Adipose tissue (tissue), 3 donors: Measurements from ENCODE around the gene SELENOM. TPM values are rescaled to one million over a fixed set of nuclear protein-coding genes. Genes with fewer than 3 reads are reported as not detected.

Experiments
- H3K27ac ChIP-seq: one replicate; pipeline ENCODE4 v1.5.1; 2013; ENCODE audit warnings: low read depth, low read length
- WGBS, 3 donors: extraction: QIAGEN DNeasy Blood & Tissue Kit; methylation state at CpG; one replicate each; pipeline ENCODE4 v1.1.7; 2013; 5-methylcytosine and 5-hydroxymethylcytosine counted together
- polyA plus RNA-seq, 3 donors: library from polyadenylated mRNA; stranded (reverse); fragments of 200-250 nt; gene quantifications; one replicate each; pipeline ENCODE4 v1.2.3, GENCODE V29; 2013
- donor health status: healthy with polysubstance abuse.
- donor health status: Bipolar disorder and iron deficiency.
- donor health status: healthy.

The SELENOM gene
- polyA plus RNA-seq, 3 donors, result 42.6 to 338 (median 202) TPM

DNA sequence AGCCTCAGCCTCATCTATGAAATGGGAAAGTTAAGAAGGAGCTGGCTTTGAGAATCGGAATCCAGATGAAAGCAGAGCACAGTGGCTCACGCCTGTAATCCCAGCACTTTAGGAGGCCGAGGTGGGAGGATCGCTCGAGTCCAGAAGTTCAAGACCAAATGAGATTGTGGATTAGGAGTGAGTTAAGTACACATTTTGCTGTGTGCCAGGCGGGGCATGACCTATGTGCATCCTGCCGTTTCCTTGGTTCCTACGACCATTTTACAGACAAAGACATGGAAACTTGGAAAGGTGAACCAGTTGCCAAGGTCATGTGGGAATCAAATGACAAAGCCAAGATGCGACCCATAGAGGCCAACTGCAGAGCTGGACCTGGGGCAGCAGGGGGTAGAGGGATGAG is 28.8 kb upstream of the SELENOM start:
- no peak overlapping the region for H3K27ac ChIP-seq
- WGBS, 3 donors, result 73 to 87% (median 86%) methylated on average over 9 of the region's 9 CpGs

GRCh38 chr22:31135706-31136105 is 28.3 kb upstream of the SELENOM start:
- WGBS, 3 donors, result 91 to 95% (median 94%) methylated on average over 6 of the region's 6 CpGs

DNA sequence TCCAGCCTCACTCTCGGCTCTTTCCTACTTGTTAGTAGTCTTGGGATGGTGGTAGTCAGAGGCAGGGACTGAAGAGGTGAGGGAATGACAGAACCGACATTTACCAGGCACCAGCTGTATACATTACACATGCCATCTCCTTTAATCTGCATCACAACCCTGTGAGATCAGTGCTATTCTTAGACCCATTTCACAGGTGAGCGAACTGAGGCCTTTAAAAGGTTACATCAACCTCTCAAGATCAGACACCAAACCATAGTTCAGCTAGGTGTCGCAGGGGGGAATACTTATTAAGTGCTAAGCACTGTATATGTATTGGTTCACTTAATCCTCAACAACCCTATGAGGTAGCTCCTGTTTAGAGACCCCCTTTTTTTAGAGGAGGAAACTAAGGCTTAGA is 27.3 kb upstream of the SELENOM start:
- 89 to 93% (median 91%) methylated on average over 4 of the region's 4 CpGs for WGBS, 3 donors
- H3K27ac ChIP-seq, result no peak overlapping the region

More at GRCh38 chr22:31135706-31136105, 28.3 kb upstream of the SELENOM start:
- no peak overlapping the region for H3K27ac ChIP-seq

GRCh38 chr22:31133911-31134310 is 26.5 kb upstream of the SELENOM start:
- no peak overlapping the region for H3K27ac ChIP-seq
- 94 to 98% (median 97%) methylated on average over 19 of the region's 19 CpGs for WGBS, 3 donors

DNA sequence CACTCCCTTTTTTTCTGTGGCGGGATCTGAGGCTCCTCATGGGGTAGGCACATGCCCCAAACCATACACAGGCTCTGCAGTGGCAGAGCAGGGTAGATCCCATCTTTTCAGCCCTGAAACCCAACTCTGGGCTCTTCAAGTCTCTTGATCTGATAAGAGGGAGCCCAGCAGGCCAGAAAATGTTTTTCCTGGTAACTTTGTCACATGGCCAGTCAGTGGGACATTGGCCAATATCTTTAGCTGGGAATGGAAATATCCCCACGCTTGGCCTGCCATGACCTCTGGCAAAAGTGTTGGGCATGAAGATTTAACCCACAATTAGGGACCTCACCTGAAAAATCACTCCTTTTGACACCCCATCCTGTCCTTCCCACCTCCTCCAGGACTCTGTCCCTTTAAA is 23.5 kb upstream of the SELENOM start:
- H3K27ac ChIP-seq, result no peak overlapping the region
- 67 to 88% (median 86%) methylated on average over 2 of the region's 2 CpGs for whole genome bisulfite sequencing, 3 donors

DNA sequence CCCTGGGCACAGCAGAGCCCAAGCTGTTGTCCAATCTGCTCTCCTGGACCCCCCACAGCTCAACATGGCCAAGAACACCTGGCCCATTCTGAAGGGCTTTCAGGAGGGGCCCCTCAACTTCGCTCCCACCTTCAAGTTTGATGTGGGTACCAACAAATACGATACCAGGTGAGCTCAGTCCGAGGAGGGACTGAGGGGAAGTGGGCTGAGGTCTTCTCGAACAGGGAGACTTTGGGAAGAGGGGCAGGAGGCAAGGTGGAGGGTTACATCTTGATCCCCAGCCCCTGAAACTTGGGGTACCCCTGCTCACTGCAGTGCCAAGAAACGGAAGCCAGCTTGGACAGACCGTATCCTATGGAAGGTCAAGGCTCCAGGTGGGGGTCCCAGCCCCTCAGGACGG is 20.8 kb upstream of the SELENOM start:
- 87 to 93% (median 93%) methylated on average over 6 to 7 of the region's 7 CpGs for WGBS, 3 donors
- H3K27ac ChIP-seq, result no peak overlapping the region

DNA sequence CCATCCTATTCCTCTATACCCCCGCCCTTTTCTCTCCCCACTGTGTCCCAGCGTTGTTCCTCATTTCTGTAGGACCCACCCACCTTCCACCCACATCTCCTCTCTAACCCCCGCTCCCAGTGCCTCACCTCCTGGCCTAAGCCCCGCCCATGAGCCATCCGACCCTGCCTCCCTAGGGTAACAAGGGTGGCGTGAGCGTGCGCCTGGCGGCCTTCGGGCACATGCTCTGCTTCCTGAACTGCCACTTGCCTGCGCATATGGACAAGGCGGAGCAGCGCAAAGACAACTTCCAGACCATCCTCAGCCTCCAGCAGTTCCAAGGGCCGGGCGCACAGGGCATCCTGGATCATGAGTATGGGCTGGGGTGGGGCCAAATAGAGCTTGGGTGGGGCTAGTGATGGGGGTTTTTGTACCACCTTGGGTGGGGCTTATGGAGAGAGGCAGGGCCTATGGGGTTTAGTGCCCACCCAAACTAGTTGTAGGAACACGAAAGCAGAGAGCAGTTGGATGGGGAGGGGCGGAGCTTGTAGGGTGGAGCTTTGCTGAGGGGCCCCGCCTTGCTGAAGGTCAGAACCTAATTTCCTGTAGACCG is 19.9 kb upstream of the SELENOM start:
- 34 to 82% (median 42%) methylated on average over 19 of the region's 19 CpGs for WGBS, 3 donors
- H3K27ac ChIP-seq, result no peak overlapping the region

GRCh38 chr22:31126869-31127175 is 19.5 kb upstream of the SELENOM start:
- H3K27ac ChIP-seq, result no peak overlapping the region
- 76 to 81% (median 78%) methylated on average over 8 to 13 of the region's 13 CpGs for WGBS, 3 donors

- no peak overlapping the region for H3K27ac ChIP-seq
- WGBS, 3 donors, result 89 to 93% (median 89%) methylated on average over 21 to 22 of the region's 22 CpGs
Measured at GRCh38 chr22:31126128-31126868, 18.9 kb upstream of the SELENOM start.

DNA sequence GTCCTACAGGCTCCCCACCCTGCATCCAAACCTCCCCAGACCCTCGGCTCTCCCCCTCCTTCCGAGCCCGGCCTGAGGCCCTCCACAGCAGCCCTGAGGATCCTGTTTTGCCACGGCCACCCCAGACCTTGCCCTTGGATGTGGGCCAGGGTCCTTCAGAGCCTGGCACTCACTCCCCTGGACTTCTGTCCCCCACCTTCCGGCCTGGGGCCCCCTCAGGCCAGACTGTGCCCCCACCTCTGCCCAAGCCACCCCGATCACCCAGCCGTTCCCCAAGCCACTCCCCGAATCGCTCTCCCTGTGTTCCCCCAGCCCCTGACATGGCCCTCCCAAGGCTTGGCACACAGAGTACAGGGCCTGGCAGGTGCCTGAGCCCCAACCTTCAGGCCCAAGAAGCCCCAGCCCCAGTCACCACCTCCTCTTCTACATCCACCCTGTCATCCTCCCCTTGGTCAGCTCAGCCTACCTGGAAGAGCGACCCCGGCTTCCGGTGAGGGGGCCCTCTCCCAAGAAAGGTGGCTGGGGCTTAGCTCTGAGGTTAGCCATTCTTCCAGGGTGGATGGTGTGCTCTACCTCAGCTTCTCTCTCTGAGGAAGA is 18.3 kb upstream of the SELENOM start:
- no peak overlapping the region for H3K27ac ChIP-seq
- WGBS, 3 donors, result 82 to 89% (median 84%) methylated on average over 12 of the region's 12 CpGs

- H3K27ac ChIP-seq, result no peak overlapping the region
- WGBS, 3 donors, result 81 to 88% (median 88%) methylated on average over 13 to 14 of the region's 14 CpGs
Measured at GRCh38 chr22:31124811-31125465, 17.6 kb upstream of the SELENOM start.

DNA sequence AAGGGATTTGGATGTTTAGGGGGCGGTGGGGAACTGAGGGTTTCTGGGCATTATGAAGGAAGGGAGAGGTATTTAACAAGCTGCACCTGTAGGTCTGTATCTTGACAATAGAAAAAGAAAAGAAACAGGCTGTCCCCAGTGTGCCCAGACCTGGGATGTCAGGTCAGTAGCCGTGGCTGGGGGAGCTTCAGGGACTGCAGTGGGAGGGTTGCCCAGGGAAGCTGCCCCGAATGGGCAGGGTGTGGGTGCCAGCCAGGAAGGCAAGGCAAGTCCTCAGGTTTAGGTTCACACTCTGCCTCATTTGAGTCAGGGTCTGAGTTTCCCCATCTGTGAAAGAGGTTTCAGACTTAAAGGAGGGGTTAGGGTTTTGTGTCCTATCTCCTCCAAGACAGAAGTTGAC is 16.9 kb upstream of the SELENOM start:
- 71 to 76% (median 74%) methylated on average over 3 of the region's 3 CpGs for WGBS, 3 donors

GRCh38 chr22:31123292-31123602 is 15.9 kb upstream of the SELENOM start:
- 46 to 76% (median 74%) methylated on average over 4 of the region's 4 CpGs for WGBS, 3 donors
- no peak overlapping the region for H3K27ac ChIP-seq

More for the DNA sequence above, 16.9 kb upstream of the SELENOM start:
- H3K27ac ChIP-seq, result no peak overlapping the region

DNA sequence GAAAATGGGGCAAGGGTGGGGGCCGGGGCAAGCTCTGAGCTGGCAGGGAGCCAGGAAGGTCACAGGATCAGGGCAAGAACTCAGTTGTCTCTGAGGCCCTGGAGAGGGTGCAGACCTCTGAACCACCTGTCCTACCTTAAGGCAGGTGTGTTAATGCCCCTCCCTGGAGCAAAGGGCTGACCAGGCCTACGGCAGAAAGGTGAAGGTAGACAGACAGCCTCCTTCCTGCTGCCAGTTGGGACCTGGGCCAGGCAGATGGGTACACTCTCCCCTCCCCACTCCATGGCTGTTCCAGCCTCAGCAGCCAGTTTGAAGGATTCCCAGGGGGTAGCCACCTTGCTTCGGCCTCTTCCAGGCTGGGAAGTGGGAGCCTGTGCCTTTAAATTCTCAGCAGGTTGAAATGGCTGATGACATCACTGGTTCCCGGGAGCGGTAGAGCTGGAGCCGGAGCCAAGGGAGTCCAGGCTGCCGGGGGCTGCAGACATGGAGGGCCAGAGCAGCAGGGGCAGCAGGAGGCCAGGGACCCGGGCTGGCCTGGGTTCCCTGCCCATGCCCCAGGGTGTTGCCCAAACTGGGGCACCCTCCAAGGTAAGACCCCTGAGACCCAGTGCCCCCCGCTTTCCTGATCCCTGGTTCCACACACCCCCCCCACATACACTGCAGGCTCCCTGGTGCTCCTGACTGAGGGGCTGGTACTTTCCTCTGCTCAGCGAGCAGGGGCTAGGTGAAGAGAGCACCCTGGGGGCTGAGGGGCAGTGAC is 15.3 kb upstream of the SELENOM start, which contains the start of gene INPP5J:
Gene INPP5J (plus strand): TSS at position 435 of the 760 bp plus-strand sequence. CDS start 49 bp downstream, at position 484.
- 13 to 47% (median 29%) methylated on average over 9 to 10 of the region's 10 CpGs for WGBS, 3 donors
- no peak within 1 kb of the TSS for H3K27ac ChIP-seq

DNA sequence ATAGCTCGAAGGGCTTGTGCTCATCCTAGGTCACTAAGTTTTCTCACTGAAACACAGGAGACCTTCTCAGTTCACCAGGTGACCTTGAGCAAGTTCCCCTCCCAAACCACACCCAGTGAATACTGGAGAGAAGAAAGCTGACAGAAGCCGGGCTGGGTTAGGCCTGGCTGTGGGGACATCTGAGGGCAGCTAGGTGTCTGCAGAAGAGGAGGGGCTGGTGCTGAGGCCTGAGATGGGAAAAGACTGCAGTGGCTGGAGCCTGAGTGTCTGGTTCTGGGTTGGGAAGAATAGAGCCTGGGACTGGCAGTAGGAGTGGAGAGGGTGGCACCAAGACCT is 14.8 kb upstream of the SELENOM start:
- WGBS, 3 donors, result 64 to 85% (median 78%) methylated on average over 2 of the region's 2 CpGs
- H3K27ac ChIP-seq, result no peak overlapping the region

DNA sequence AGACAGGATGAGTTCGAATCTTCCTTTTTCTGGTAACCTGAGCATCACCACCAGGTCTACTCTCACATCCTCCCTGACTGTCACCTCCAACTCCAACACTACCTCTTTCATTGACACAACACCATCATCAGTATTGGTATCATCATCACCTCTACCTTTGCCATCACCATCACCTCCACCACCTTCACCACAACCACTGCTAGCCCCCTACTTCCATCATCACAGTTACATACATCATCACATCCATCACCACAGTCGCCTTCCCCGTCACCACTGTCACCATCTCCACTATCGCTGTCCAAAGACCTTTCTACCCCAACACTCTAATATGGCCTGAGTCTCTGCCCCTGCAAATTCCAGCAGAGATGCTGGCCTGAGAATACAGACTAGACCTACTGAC is 14.0 kb upstream of the SELENOM start:
- WGBS, 3 donors, result 95 to 96% (median 95%) methylated on average over 4 of the region's 4 CpGs
- no peak overlapping the region for H3K27ac ChIP-seq

GRCh38 chr22:31120642-31121041 is 13.3 kb upstream of the SELENOM start:
- no peak overlapping the region for H3K27ac ChIP-seq
- WGBS, 3 donors, result 94 to 100% (median 95%) methylated on average over 1 of the region's 1 CpG

DNA sequence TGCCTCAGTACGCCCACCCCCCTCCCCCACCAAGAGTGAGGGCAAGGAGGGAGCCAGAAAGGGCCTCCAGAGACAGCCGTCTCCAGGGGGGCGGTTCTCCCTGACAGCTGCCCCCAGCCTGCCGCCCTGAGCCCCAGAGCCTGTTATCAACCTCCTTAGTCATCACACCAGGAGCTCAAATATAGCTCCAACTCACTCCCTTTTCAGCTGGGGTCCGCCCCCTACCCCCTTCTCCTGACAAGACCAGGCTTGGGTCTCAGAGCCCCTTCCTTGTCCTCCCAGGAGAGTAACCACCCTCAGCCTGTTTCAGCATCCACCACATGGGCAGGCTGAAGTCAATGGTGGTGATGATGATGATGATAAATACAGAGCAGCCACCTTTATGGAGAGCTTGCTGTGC is 12.9 kb upstream of the SELENOM start:
- no peak overlapping the region for H3K27ac ChIP-seq
- WGBS, 3 donors, result 77 to 89% (median 77%) methylated on average over 5 of the region's 5 CpGs
